Spinal cord (tissue), 10 donors: ENCODE data around the gene TRAPPC12. TPM values are rescaled to one million over a fixed set of nuclear protein-coding genes. Genes with fewer than 3 reads are reported as not detected.

ENCODE experiments used
- DNase-seq, 6 donors: peaks; one replicate each; pipeline versions ENCODE4 v3.0.0 to v3.0.0-alpha.2; 2013 to 2015; ENCODE audit warnings: low spot score in 6 of 6, low read depth in 4 of 6
- H3K27ac ChIP-seq: one replicate; pipeline ENCODE4 v1.5.1; 2013; ENCODE audit warnings: low read depth, low read length, control low read depth
- H3K27me3 ChIP-seq: one replicate; pipeline ENCODE4 v1.6.1; 2013; ENCODE audit warnings: low read length; ENCODE audit not compliant: control insufficient read depth, insufficient read depth
- H3K36me3 ChIP-seq: one replicate; pipeline ENCODE4 v1.6.1; 2013; ENCODE audit warnings: low read length; ENCODE audit not compliant: control insufficient read depth, insufficient read depth
- H3K4me1 ChIP-seq: one replicate; pipeline ENCODE4 v1.6.1; 2013; ENCODE audit warnings: low read length; ENCODE audit not compliant: control insufficient read depth, insufficient read depth
- H3K4me3 ChIP-seq: one replicate; pipeline ENCODE4 v1.5.1; 2013; ENCODE audit warnings: low read depth, low read length, control low read depth
- H3K9me3 ChIP-seq: one replicate; pipeline ENCODE4 v1.6.1; 2013; ENCODE audit warnings: low read length; ENCODE audit not compliant: control insufficient read depth, insufficient read depth
- WGBS: methylation state at CpG from one replicate; pipeline ENCODE4 v1.1.5; 2013; ENCODE audit warnings: missing lambda C conversion rate; ENCODE audit not compliant: insufficient coverage; 5-methylcytosine and 5-hydroxymethylcytosine counted together
- polyA plus RNA-seq, 2 donors: library from polyadenylated mRNA; unstranded; fragments of 120-200 nt; gene quantifications; one replicate each; pipeline ENCODE4 v1.2.1, GENCODE V29; 2013; ENCODE audit not compliant: insufficient read length in 2 of 2
- total RNA-seq, 2 donors: library from RNA; depleted of rRNA in 1 of 2; stranded (reverse); fragments of 120-200 nt in 1 of 2; fragments of >200 nt in 1 of 2; gene quantifications; one replicate each; pipeline versions ENCODE4 v1.2.3 to v1.2.4, GENCODE V29; 2013 to 2014
- donor health status: healthy.

The TRAPPC12 gene
- total and polyA plus RNA-seq, 4 donors: 56.3 to 139 (median 97.7) TPM

GRCh38 chr2:3433776-3434400 lies 54.4 kb downstream of the TRAPPC12 start:
- peak in 2 of 6 donors; percentile 53 to 69 for DNase-seq
- Histone ChIP-seq H3K36me3 (peaks cover 12% of the 10 kb centered on the region), H3K4me1 (peaks cover 25% of the 10 kb centered on the region), H3K27ac (peak overlapping the region; percentile 36), H3K4me3 (no peak overlapping the region), H3K27me3 (no peaks in the 10 kb centered on the region), H3K9me3 (no peaks in the 10 kb centered on the region)
- WGBS: 14% methylated on average over 1 of the region's 7 CpGs

- Histone ChIP-seq H3K36me3 (peaks cover 12% of the 10 kb centered on the region), H3K4me3 (no peak overlapping the region), H3K9me3 (no peaks in the 10 kb centered on the region), H3K27me3 (no peaks in the 10 kb centered on the region), H3K27ac (no peak overlapping the region), H3K4me1 (peaks cover 25% of the 10 kb centered on the region)
- peak in 2 of 6 donors; percentile 47 to 50 for DNase-seq
- WGBS: 44% methylated on average over 2 of the region's 11 CpGs
These were observed 55.2 kb downstream of the TRAPPC12 start for GRCh38 chr2:3434654-3435053.

GRCh38 chr2:3435445-3435844 lies 56.0 kb downstream of the TRAPPC12 start:
- no peak for DNase-seq
- H3K4me1 ChIP-seq: peaks cover 25% of the 10 kb centered on the region
- peaks cover 12% of the 10 kb centered on the region for H3K36me3 ChIP-seq
- no peaks in the 10 kb centered on the region for H3K9me3 ChIP-seq
- WGBS: no CpG with 5 or more reads among the region's 5 CpGs
- H3K27ac ChIP-seq: no peak overlapping the region
- no peaks in the 10 kb centered on the region for H3K27me3 ChIP-seq
- no peak overlapping the region for H3K4me3 ChIP-seq

- Histone ChIP-seq H3K9me3 (no peaks in the 10 kb centered on the region), H3K4me3 (no peak overlapping the region), H3K36me3 (peaks cover 16% of the 10 kb centered on the region), H3K27me3 (no peaks in the 10 kb centered on the region), H3K4me1 (no peaks in the 10 kb centered on the region), H3K27ac (no peak overlapping the region)
- no CpG with 5 or more reads among the region's 2 CpGs for WGBS
- no peak for DNase-seq
These were observed 61.0 kb downstream of the TRAPPC12 start for GRCh38 chr2:3440477-3440876.

GRCh38 chr2:3441465-3441864 lies 62.0 kb downstream of the TRAPPC12 start:
- Histone ChIP-seq H3K9me3 (no peaks in the 10 kb centered on the region), H3K36me3 (peaks cover 24% of the 10 kb centered on the region), H3K4me1 (no peaks in the 10 kb centered on the region), H3K4me3 (no peak overlapping the region), H3K27me3 (no peaks in the 10 kb centered on the region), H3K27ac (no peak overlapping the region)
- DNase-seq: no peak

- peaks cover 26% of the 10 kb centered on the region for H3K36me3 ChIP-seq
- H3K27me3 ChIP-seq: no peaks in the 10 kb centered on the region
- no peak overlapping the region for H3K4me3 ChIP-seq
- no peaks in the 10 kb centered on the region for H3K9me3 ChIP-seq
- peaks cover 3% of the 10 kb centered on the region for H3K4me1 ChIP-seq
- DNase-seq: no peak
- WGBS: 97% methylated on average over 3 of the region's 6 CpGs
- no peak overlapping the region for H3K27ac ChIP-seq
These were observed 62.7 kb downstream of the TRAPPC12 start for GRCh38 chr2:3442185-3442584.

- H3K4me3 ChIP-seq: no peak overlapping the region
- 91% methylated on average over 8 of the region's 11 CpGs for WGBS
- DNase-seq: no peak
- H3K27ac ChIP-seq: no peak overlapping the region
- peaks cover 11% of the 10 kb centered on the region for H3K4me1 ChIP-seq
- H3K27me3 ChIP-seq: no peaks in the 10 kb centered on the region
- peaks cover 26% of the 10 kb centered on the region for H3K36me3 ChIP-seq
- no peaks in the 10 kb centered on the region for H3K9me3 ChIP-seq
These were observed 63.6 kb downstream of the TRAPPC12 start for GRCh38 chr2:3443083-3443482.

GRCh38 chr2:3443506-3444084 lies 64.1 kb downstream of the TRAPPC12 start:
- DNase-seq: peak in 1 of 6 donors; percentile 83
- H3K27ac ChIP-seq: no peak overlapping the region
- peaks cover 28% of the 10 kb centered on the region for H3K36me3 ChIP-seq
- no peaks in the 10 kb centered on the region for H3K27me3 ChIP-seq
- no peak overlapping the region for H3K4me3 ChIP-seq
- 88% methylated on average over 16 of the region's 18 CpGs for WGBS
- peaks cover 16% of the 10 kb centered on the region for H3K4me1 ChIP-seq
- H3K9me3 ChIP-seq: no peaks in the 10 kb centered on the region

- H3K36me3 ChIP-seq: peaks cover 40% of the 10 kb centered on the region
- no peaks in the 10 kb centered on the region for H3K27me3 ChIP-seq
- no peaks in the 10 kb centered on the region for H3K9me3 ChIP-seq
- no peak for DNase-seq
- H3K27ac ChIP-seq: no peak overlapping the region
- peaks cover 25% of the 10 kb centered on the region for H3K4me1 ChIP-seq
- no peak overlapping the region for H3K4me3 ChIP-seq
- 96% methylated on average over 9 of the region's 11 CpGs for WGBS
These were observed 66.4 kb downstream of the TRAPPC12 start for GRCh38 chr2:3445891-3446290.

- H3K9me3 ChIP-seq: no peaks in the 10 kb centered on the region
- H3K4me3 ChIP-seq: no peak overlapping the region
- H3K4me1 ChIP-seq: peaks cover 25% of the 10 kb centered on the region
- no peaks in the 10 kb centered on the region for H3K27me3 ChIP-seq
- H3K27ac ChIP-seq: no peak overlapping the region
- WGBS: 95% methylated on average over 10 of the region's 10 CpGs
- peaks cover 40% of the 10 kb centered on the region for H3K36me3 ChIP-seq
- no peak for DNase-seq
These were observed 66.9 kb downstream of the TRAPPC12 start for GRCh38 chr2:3446381-3446780.
